A549 (cell line): ENCODE measurements around the gene VPS51.

Experiments used
- BCL3 ChIP-seq: fragments of >200 bp; sonication (Bioruptor Twin); formaldehyde crosslinking; IDR thresholded peaks from 3 replicates; pipeline ENCODE4 v1.6.1; 2016
- BHLHE40 ChIP-seq: IDR thresholded peaks from 2 replicates; pipeline ENCODE4 v1.6.1; 2012; ENCODE audit warnings: low read depth, low read length, inconsistent platforms
- CHD2 ChIP-seq: fragments of 150-350 bp; IDR thresholded peaks from 2 replicates; pipeline ENCODE4 v1.6.1; 2014; ENCODE audit warnings: low read length; ENCODE audit not compliant: partially characterized antibody
- CTCF ChIP-seq: fragments of >200 bp; sonication (Bioruptor Twin); formaldehyde crosslinking; IDR thresholded peaks from 3 replicates; pipeline ENCODE4 v1.5.1; 2016
- E2F6 ChIP-seq: IDR thresholded peaks from 2 replicates; pipeline ENCODE4 v1.6.1; 2012; ENCODE audit warnings: low read depth, borderline replicate concordance
- HDAC2 ChIP-seq: fragments of 200-600 bp; sonication (generic); IDR thresholded peaks from 2 replicates; pipeline ENCODE4 v1.6.1; 2016
- HMGXB4 ChIP-seq: fragments of 250-450 bp; sonication (Bioruptor Pico); IDR thresholded peaks from 2 replicates; pipeline ENCODE4 v1.5.0; 2021; ENCODE audit warnings: mild to moderate bottlenecking, moderate library complexity, borderline replicate concordance
- JUN ChIP-seq, 2 experiments: fragments of >200 bp; sonication (Bioruptor Twin); formaldehyde crosslinking; IDR thresholded peaks; 2 replicates in 1 of 2; 3 replicates in 1 of 2; pipeline ENCODE4 v1.6.1; 2016 to 2017
- MAX ChIP-seq: IDR thresholded peaks from 2 replicates; pipeline ENCODE4 v1.6.1; 2012
- PBX3 ChIP-seq: IDR thresholded peaks from 2 replicates; pipeline ENCODE4 v1.6.1; 2012
- POLR2A ChIP-seq: IDR thresholded peaks from 2 replicates; pipeline ENCODE4 v1.6.1; 2012; ENCODE audit warnings: mild to moderate bottlenecking, low read length
- REST ChIP-seq: fragments of 200-600 bp; sonication (generic); IDR thresholded peaks from 2 replicates; pipeline ENCODE4 v1.6.1; 2016; ENCODE audit warnings: antibody characterized with exemption, mild to moderate bottlenecking, moderate library complexity
- SREBF2 ChIP-seq: fragments of 450-650 bp; IDR thresholded peaks from 2 replicates; pipeline ENCODE4 v1.6.1; 2014; ENCODE audit warnings: mild to moderate bottlenecking, moderate library complexity
- TP53 ChIP-seq: fragments of 250-450 bp; sonication (Bioruptor Pico); IDR thresholded peaks from 2 replicates; pipeline ENCODE4 v1.5.0; 2021; ENCODE audit warnings: mild to moderate bottlenecking, moderate library complexity

GRCh38 chr11:65113839-65114238, 17.8 kb downstream of the VPS51 start:
- no peak for TF ChIP-seq MAX
- no peak for TF ChIP-seq PBX3
- no peak for TF ChIP-seq TP53 (CRISPR knock-in tag)
- TF ChIP-seq BHLHE40 = no peak
- no peak for TF ChIP-seq CTCF
- TF ChIP-seq POLR2A = no peak
- no peak for TF ChIP-seq HMGXB4 (CRISPR knock-in tag)
- no peak for TF ChIP-seq JUN (IDR thresholded peaks at IDR 0.05)
- TF ChIP-seq CHD2 = no peak
- TF ChIP-seq BCL3 = no peak
- no peak for TF ChIP-seq HDAC2
- no peak for TF ChIP-seq REST
- TF ChIP-seq SREBF2 = no peak
- no peak for TF ChIP-seq E2F6
